Mesothelial cell of epicardium (in vitro differentiated cells): Measurements from ENCODE around the gene CELF1. TPM values are rescaled to one million over a fixed set of nuclear protein-coding genes. Genes with fewer than 3 reads are reported as not detected.
"Not testable (repeated sequence)": the region's sequence is repeated elsewhere in the genome, so short reads cannot be mapped to it uniquely, and the experiment has no call there.

Experiments
- DNase-seq, 2 experiments: peaks; one replicate each; pipeline ENCODE4 v3.0.0; 2021; ENCODE audit warnings: low spot score in 2 of 2; ENCODE audit not compliant: unreplicated experiment in 2 of 2
- H3K27ac Mint-ChIP-seq: 2 replicates; pipeline ENCODE4 v1.8.0; 2021; ENCODE audit warnings: mixed read lengths
- H3K27me3 Mint-ChIP-seq: 2 replicates; pipeline ENCODE4 v1.8.0; 2021; ENCODE audit warnings: low read depth, mixed read lengths
- H3K36me3 Mint-ChIP-seq: 2 replicates; pipeline ENCODE4 v1.8.0; 2021; ENCODE audit warnings: mixed read lengths
- H3K4me1 Mint-ChIP-seq: 2 replicates; pipeline ENCODE4 v1.8.0; 2021; ENCODE audit warnings: mixed read lengths
- H3K4me3 Mint-ChIP-seq: 2 replicates; pipeline ENCODE4 v1.8.0; 2021; ENCODE audit warnings: mild to moderate bottlenecking, moderate library complexity, mixed read lengths
- H3K9me3 Mint-ChIP-seq: 2 replicates; pipeline ENCODE4 v1.8.0; 2021; ENCODE audit warnings: mixed read lengths
- total RNA-seq: library from RNA; stranded (reverse); gene quantifications from 3 replicates; pipeline ENCODE4 v1.2.1, GENCODE V29; 2021
- TF ChIP-seq, protein P1 (sequence below): fragments of 200-600 bp; sonication (generic); IDR thresholded peaks from one replicate; pipeline ENCODE4 v1.5.0; 2021; ENCODE audit warnings: antibody characterized with exemption; ENCODE audit not compliant: unreplicated experiment

The CELF1 gene
- total RNA-seq, 1 donor from 2014 or later = 123 TPM

DNA sequence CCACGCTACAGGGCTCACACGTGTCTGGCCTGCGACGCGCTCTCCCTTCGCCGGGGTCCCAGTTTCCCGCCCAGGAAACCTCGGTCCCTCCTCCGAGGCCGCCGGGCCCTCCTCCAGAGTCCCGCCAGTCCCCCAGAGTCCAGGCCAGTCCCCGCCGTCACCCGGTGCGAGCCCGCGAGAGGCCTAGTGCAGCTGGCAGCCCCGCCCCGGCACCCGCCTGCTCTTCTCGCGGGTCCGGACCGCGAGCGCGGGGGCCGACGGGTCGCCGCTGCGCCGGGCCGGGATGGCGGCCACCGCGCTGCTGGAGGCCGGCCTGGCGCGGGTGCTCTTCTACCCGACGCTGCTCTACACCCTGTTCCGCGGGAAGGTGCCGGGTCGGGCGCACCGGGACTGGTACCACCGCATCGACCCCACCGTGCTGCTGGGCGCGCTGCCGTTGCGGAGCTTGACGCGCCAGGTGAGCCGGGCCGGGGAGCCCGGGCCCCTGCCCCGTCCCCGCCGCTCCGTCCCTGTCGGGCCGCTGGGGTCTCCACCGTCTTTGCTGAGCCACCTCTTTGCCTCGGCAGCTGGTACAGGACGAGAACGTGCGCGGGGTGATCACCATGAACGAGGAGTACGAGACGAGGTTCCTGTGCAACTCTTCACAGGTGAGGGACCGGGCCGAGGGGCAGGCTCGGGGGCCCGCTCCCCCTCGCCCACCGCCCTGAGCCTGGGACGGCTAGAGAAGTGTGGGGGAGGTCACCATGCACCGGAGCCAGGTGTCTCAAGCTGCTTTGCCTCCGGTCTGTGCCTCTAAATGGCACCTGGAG lies 12.6 kb upstream of the CELF1 start, which contains the start of gene PTPMT1:
TSS of gene PTPMT1 (plus strand) at position 260 of the 809 bp plus-strand sequence. CDS start at position 284, 24 bp downstream.
- peak; percentile 55 to 67 for DNase-seq
- no peaks in the 10 kb centered on the region for H3K27me3 Mint-ChIP-seq
- peak within 1 kb of the TSS; percentile 81 for H3K27ac Mint-ChIP-seq
- H3K4me1 Mint-ChIP-seq = peaks cover 12% of the 10 kb centered on the region
- H3K4me3 Mint-ChIP-seq = peak within 1 kb of the TSS; percentile 78
- H3K36me3 Mint-ChIP-seq = peaks cover 6% of the 10 kb centered on the region
- no peaks in the 10 kb centered on the region for H3K9me3 Mint-ChIP-seq
- TF ChIP-seq, protein P1, sequence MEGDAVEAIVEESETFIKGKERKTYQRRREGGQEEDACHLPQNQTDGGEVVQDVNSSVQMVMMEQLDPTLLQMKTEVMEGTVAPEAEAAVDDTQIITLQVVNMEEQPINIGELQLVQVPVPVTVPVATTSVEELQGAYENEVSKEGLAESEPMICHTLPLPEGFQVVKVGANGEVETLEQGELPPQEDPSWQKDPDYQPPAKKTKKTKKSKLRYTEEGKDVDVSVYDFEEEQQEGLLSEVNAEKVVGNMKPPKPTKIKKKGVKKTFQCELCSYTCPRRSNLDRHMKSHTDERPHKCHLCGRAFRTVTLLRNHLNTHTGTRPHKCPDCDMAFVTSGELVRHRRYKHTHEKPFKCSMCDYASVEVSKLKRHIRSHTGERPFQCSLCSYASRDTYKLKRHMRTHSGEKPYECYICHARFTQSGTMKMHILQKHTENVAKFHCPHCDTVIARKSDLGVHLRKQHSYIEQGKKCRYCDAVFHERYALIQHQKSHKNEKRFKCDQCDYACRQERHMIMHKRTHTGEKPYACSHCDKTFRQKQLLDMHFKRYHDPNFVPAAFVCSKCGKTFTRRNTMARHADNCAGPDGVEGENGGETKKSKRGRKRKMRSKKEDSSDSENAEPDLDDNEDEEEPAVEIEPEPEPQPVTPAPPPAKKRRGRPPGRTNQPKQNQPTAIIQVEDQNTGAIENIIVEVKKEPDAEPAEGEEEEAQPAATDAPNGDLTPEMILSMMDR = no peak

DNA sequence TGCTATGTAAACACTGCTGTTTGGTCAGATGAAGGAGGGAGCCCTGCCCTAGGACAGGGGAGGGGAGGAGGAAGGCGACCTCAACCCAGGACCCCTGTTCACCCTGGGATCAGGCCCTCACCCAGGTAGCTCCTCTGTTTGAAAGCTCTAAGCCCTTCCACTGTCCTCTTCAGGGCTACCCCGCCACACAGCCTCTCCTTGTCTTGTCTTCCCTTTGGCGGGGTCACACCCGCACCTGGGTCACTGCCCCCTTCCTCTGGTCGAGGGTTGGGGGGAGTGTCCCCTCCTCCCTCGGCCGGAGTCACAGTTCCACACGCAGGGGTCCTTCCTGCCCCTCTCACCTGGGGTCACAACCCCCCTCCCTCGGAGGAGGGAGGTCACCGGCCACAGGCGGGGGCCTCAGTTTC lies 12.0 kb upstream of the CELF1 start:
- H3K4me1 Mint-ChIP-seq = peaks cover 12% of the 10 kb centered on the region
- no peak for DNase-seq
- H3K27me3 Mint-ChIP-seq = no peaks in the 10 kb centered on the region
- H3K27ac Mint-ChIP-seq = peak overlapping the region; percentile 69
- peaks cover 6% of the 10 kb centered on the region for H3K36me3 Mint-ChIP-seq
- H3K4me3 Mint-ChIP-seq = peak overlapping the region; percentile 78
- no peaks in the 10 kb centered on the region for H3K9me3 Mint-ChIP-seq
- TF ChIP-seq, protein P1 = no peak

DNA sequence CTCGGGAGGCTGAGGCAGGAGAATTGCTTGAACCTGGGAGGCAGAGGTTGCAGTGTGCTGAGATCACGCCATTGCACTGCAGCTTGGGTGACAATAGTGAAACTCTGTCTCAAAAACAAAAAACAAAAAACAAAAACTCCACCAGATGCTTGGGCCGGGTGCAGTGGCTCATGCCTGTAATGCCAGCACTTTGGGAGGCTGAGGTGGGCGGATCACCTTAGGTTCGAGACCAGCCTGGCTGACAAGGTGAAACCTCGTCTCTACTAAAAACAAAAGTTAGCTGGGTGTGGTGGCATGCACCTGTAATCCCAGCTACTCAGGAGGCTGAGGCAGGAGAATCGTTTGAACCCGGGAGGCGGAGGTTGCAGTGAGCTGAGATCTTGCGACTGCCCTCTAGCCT lies 11.4 kb upstream of the CELF1 start:
- peak overlapping the region; percentile 38 for H3K4me3 Mint-ChIP-seq

DNA sequence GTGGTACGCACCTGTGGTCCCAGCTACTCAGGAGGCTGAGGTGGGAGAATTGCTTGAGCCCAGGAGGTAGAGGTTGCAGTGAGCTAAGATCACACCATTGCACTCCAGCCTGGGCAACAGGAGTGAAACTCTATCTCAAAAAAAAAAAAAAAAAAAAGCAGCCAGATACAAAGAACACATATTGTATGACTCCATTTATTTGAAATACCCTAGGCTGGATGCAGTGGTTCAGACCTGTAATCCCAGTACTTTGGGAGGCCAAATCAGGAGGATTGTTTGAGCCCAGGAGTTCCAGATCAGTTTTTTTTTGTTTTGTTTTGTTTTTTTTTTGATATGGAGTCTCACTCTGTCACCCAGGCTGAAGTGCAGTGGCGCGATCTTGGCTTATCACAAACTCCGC lies 9.5 kb upstream of the CELF1 start:
- H3K27me3 Mint-ChIP-seq, H3K9me3 Mint-ChIP-seq, H3K4me3 Mint-ChIP-seq: not testable (repeated sequence)

More for the DNA sequence above, 11.4 kb upstream of the CELF1 start:
- H3K27me3 Mint-ChIP-seq, H3K9me3 Mint-ChIP-seq, DNase-seq, H3K27ac Mint-ChIP-seq, H3K36me3 Mint-ChIP-seq: not testable (repeated sequence)
- H3K4me1 Mint-ChIP-seq = peaks cover 12% of the 10 kb centered on the region

DNA sequence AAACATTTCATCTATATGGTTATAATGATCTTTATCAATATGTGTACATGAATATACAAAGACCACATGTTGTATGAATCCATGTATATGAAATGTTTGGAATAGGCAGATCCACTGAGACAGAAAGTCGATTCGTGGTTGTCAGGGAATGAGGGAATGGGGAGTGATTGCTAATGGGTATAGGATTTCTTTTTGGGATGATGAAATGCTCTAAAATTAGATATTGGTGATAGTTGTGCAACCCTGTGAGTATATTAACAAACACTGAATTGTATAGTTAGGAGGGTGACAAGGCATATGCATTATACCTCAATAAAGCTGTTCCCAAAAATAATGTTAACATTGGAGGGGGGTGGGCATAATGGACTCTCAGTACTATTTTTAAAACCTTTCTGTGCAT lies 7.5 kb upstream of the CELF1 start:
- Mint-ChIP-seq H3K27ac (no peak overlapping the region), H3K4me1 (peaks cover 3% of the 10 kb centered on the region), H3K36me3 (no peaks in the 10 kb centered on the region), H3K9me3 (no peaks in the 10 kb centered on the region), H3K4me3 (no peak overlapping the region), H3K27me3 (no peaks in the 10 kb centered on the region)
- no peak for DNase-seq
- TF ChIP-seq, protein P1 = no peak

More for the DNA sequence above, 9.5 kb upstream of the CELF1 start:
- H3K4me1 Mint-ChIP-seq = peaks cover 12% of the 10 kb centered on the region
- not testable (repeated sequence) for H3K36me3 Mint-ChIP-seq, H3K27ac Mint-ChIP-seq, DNase-seq

DNA sequence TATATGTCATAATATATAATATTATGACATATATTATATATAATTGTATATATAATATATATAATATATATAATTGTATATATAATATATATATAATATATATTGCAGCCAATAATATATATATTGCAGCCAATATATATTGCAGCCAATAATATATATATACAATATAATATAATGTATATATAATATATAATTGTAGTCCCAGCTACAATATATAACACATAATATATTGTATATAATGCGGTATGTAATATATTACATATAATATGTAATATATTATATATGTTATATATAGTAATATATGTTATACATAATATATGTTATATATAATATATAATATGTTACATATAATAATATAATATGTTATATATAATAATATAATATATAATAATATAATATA lies 5.8 kb upstream of the CELF1 start:
- DNase-seq = no peak
- no peaks in the 10 kb centered on the region for H3K27me3 Mint-ChIP-seq
- no peak overlapping the region for H3K4me3 Mint-ChIP-seq
- H3K9me3 Mint-ChIP-seq = no peaks in the 10 kb centered on the region
- TF ChIP-seq, protein P1 = no peak
- no peaks in the 10 kb centered on the region for H3K36me3 Mint-ChIP-seq
- H3K4me1 Mint-ChIP-seq = no peaks in the 10 kb centered on the region
- no peak overlapping the region for H3K27ac Mint-ChIP-seq

DNA sequence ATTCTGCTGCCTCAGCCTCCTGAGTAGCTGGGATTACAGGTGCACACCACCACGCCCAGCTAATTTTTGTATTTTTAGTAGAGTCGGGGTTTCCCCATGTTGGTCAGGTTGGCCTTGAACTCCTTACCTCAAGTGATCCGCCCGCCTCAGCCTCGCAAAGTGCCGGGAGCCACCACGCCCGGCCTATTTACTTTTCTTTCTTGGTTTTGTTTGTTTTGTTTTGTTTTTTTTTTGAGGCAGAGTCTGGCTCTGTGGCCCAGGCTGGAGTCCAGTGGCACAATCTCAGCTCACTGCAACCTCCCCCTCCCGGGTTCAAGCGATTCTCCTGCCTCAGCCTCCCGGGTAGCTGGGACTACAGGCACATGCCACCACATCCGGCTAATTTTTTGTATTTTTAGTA lies 4.1 kb upstream of the CELF1 start:
- H3K9me3 Mint-ChIP-seq, H3K4me3 Mint-ChIP-seq, H3K36me3 Mint-ChIP-seq, H3K27me3 Mint-ChIP-seq, H3K27ac Mint-ChIP-seq, DNase-seq, H3K4me1 Mint-ChIP-seq: not testable (repeated sequence)
